ENCODE data around the gene CCDC200.
"Not testable (repeated sequence)": the region's sequence is repeated elsewhere in the genome, so short reads cannot be mapped to it uniquely, and the experiment has no call there.

Gene CCDC200

DNA sequence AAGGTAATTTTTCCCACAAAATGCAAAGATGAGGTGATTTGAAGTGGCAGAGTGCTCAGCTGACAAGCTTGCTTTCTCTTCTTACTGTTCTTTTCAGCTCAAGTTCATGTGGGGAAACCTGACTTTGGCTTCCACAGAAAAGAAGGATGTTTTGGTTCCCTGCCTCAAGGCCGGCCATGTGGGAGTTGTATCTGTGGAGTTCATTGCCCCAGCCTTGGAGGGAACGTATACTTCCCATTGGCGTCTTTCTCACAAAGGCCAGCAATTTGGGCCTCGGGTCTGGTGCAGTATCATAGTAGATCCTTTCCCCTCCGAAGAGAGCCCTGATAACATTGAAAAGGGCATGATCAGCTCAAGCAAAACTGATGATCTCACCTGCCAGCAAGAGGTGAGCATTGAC lies 35.2 kb downstream of the CCDC200 start:
- H3K9me3 ChIP-seq (ENCODE audit: control insufficient read depth, insufficient read depth, low read length): no peaks in the 10 kb centered on the region
- no peaks in the 10 kb centered on the region for H3K79me2 ChIP-seq (ENCODE audit: control insufficient read depth, low read length)
- H4K20me1 ChIP-seq (ENCODE audit: control insufficient read depth, insufficient read depth, low read depth, low read length): no peaks in the 10 kb centered on the region
- no peak overlapping the region for H3K27ac ChIP-seq (ENCODE audit: low read depth, low read length)
- H3K36me3 ChIP-seq (ENCODE audit: control insufficient read depth, low read length): peaks cover 46% of the 10 kb centered on the region
- H3K4me2 ChIP-seq (ENCODE audit: low read length): no peak overlapping the region
- H3K4me1 ChIP-seq (ENCODE audit: control insufficient read depth, low read length): no peaks in the 10 kb centered on the region
- H3F3A ChIP-seq (ENCODE audit: control insufficient read depth, insufficient read depth): no peaks in the 10 kb centered on the region
- TF ChIP-seq CTCF (IDR thresholded peaks at IDR 0.05; ENCODE audit: low read depth, low read length, poor library complexity, severe bottlenecking): no peak
- no peak for TF ChIP-seq EZH2phosphoT487 (IDR thresholded peaks at IDR 0.05; ENCODE audit: borderline replicate concordance, low read length)
- no peaks in the 10 kb centered on the region for H3K9me2 ChIP-seq (replicated peaks; ENCODE audit: control insufficient read depth, low read length)
- H3K4me3 ChIP-seq (ENCODE audit: low read length): no peak overlapping the region
- H3K27me3 ChIP-seq (ENCODE audit: control insufficient read depth, low read length): no peaks in the 10 kb centered on the region

DNA sequence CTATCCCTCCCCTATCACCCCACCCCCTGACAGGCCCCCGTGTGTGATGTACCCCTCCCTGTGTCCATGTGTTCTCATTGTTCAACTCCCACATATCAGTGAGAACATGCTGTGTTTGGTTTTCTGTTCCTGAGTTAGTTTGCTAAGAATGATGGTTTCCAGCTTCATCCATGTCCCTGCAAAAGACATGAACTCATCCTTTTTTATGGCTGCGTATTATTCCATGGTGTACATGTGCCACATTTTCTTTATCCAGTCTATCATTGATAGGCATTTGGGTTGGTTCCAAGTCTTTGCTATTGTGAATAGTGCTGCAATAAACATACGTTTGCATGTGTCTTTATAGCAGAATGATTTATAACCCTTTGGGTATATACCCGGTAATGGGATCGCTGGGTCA lies 41.8 kb downstream of the CCDC200 start:
- H3K36me3 ChIP-seq (ENCODE audit: control insufficient read depth, low read length): peaks cover 20% of the 10 kb centered on the region; the same call in 1 of the 2 replicates

GRCh38 chr17:43183921-43184320 lies 44.5 kb downstream of the CCDC200 start:
- no peaks in the 10 kb centered on the region for H3F3A ChIP-seq (ENCODE audit: control insufficient read depth, insufficient read depth)
- TF ChIP-seq CTCF (IDR thresholded peaks at IDR 0.05; ENCODE audit: low read depth, low read length, poor library complexity, severe bottlenecking) (no peak), EZH2phosphoT487 (IDR thresholded peaks at IDR 0.05; ENCODE audit: borderline replicate concordance, low read length) (no peak)
- no peaks in the 10 kb centered on the region for H3K9me3 ChIP-seq (ENCODE audit: control insufficient read depth, insufficient read depth, low read length)
- H3K79me2 ChIP-seq (ENCODE audit: control insufficient read depth, low read length): no peaks in the 10 kb centered on the region
- H3K4me3 ChIP-seq (ENCODE audit: low read length): no peak overlapping the region
- no peak overlapping the region for H3K4me2 ChIP-seq (ENCODE audit: low read length)
- H3K9me2 ChIP-seq (replicated peaks; ENCODE audit: control insufficient read depth, low read length): no peaks in the 10 kb centered on the region
- H3K27ac ChIP-seq (ENCODE audit: low read depth, low read length): no peak overlapping the region
- H3K4me1 ChIP-seq (ENCODE audit: control insufficient read depth, low read length): peaks cover 8% of the 10 kb centered on the region
- H4K20me1 ChIP-seq (ENCODE audit: control insufficient read depth, insufficient read depth, low read depth, low read length): no peaks in the 10 kb centered on the region
- peaks cover 3% of the 10 kb centered on the region for H3K36me3 ChIP-seq (ENCODE audit: control insufficient read depth, low read length)
- no peaks in the 10 kb centered on the region for H3K27me3 ChIP-seq (ENCODE audit: control insufficient read depth, low read length)

More for the DNA sequence above, 41.8 kb downstream of the CCDC200 start:
- not testable (repeated sequence) for H3K4me1 ChIP-seq (ENCODE audit: control insufficient read depth, low read length); H3K4me2 ChIP-seq (ENCODE audit: low read length); H3K79me2 ChIP-seq (ENCODE audit: control insufficient read depth, low read length); H3K9me2 ChIP-seq (replicated peaks; ENCODE audit: control insufficient read depth, low read length); H3F3A ChIP-seq (ENCODE audit: control insufficient read depth, insufficient read depth); H3K27me3 ChIP-seq (ENCODE audit: control insufficient read depth, low read length); H3K27ac ChIP-seq (ENCODE audit: low read depth, low read length); H4K20me1 ChIP-seq (ENCODE audit: control insufficient read depth, insufficient read depth, low read depth, low read length); H3K9me3 ChIP-seq (ENCODE audit: control insufficient read depth, insufficient read depth, low read length); H3K4me3 ChIP-seq (ENCODE audit: low read length)

GRCh38 chr17:43176119-43176570 lies 52.3 kb downstream of the CCDC200 start:
- Histone ChIP-seq H4K20me1 (ENCODE audit: control insufficient read depth, insufficient read depth, low read depth, low read length) (no peaks in the 10 kb centered on the region), H3K27me3 (ENCODE audit: control insufficient read depth, low read length) (no peaks in the 10 kb centered on the region), H3K9me2 (replicated peaks; ENCODE audit: control insufficient read depth, low read length) (no peaks in the 10 kb centered on the region), H3K27ac (ENCODE audit: low read depth, low read length) (no peak overlapping the region), H3K79me2 (ENCODE audit: control insufficient read depth, low read length) (peaks cover 10% of the 10 kb centered on the region), H3F3A (ENCODE audit: control insufficient read depth, insufficient read depth) (peaks cover 12% of the 10 kb centered on the region), H3K4me2 (ENCODE audit: low read length) (no peak overlapping the region), H3K9me3 (ENCODE audit: control insufficient read depth, insufficient read depth, low read length) (no peaks in the 10 kb centered on the region), H3K4me3 (ENCODE audit: low read length) (no peak overlapping the region), H3K36me3 (ENCODE audit: control insufficient read depth, low read length) (peaks cover 13% of the 10 kb centered on the region), H3K4me1 (ENCODE audit: control insufficient read depth, low read length) (peaks cover 14% of the 10 kb centered on the region)
- TF ChIP-seq EZH2phosphoT487 (IDR thresholded peaks at IDR 0.05; ENCODE audit: borderline replicate concordance, low read length): no peak
- no peak for TF ChIP-seq CTCF (IDR thresholded peaks at IDR 0.05; ENCODE audit: low read depth, low read length, poor library complexity, severe bottlenecking)

All from DOHH2 (cell line).